GM19395 (cell line): ENCODE measurements around the gene IFNA17.
"Not testable (repeated sequence)": the region's sequence is repeated elsewhere in the genome, so short reads cannot be mapped to it uniquely, and the experiment has no call there.

Experiments used
- ATAC-seq: cut with Tn5 transposase; IDR thresholded peaks from one replicate; pipeline ENCODE4 v1.9.1; 2021; ENCODE audit warnings: mild to moderate bottlenecking, moderate library complexity; ENCODE audit not compliant: unreplicated experiment

The IFNA17 gene

DNA sequence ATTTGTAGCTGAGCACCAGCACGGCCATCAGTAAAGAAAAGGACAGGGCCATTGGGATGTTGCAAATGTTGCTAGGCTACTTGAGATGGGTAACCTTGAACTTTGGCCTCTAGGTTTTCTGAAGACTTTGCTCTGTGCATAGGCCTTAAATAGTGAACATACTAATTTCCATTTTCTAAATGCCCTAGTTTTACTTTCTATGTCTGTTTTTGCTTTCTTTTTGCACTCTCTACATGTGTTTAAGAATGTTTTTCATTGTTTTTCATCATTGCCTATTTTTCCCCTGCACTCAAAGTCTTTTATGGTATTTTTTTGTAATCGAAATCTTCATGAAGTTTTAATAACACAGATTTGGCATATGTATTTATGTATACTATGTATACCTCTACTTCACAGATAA, at the start of gene IFNA17:
TSS of gene IFNA17 (minus strand) at position 101 of the 400 bp plus-strand sequence. CDS start at position 52, 49 bp downstream.
- no peak for ATAC-seq

DNA sequence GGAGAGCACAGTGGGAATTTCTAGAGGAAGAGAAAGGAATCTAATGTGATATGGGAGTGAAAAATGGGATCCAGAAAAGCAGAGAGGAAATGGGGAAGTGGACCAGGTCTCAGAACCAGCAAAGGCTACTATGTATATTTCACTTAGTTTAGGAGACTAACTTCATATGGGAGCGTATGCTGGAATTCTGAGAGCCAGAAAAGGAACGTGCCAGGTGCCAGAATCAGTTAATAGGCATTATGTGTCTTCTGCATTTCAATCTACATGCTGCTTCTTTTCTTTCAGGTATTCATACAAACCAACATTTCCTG, 40.3 kb upstream of the IFNA17 start:
- peak; percentile 12 for ATAC-seq

DNA sequence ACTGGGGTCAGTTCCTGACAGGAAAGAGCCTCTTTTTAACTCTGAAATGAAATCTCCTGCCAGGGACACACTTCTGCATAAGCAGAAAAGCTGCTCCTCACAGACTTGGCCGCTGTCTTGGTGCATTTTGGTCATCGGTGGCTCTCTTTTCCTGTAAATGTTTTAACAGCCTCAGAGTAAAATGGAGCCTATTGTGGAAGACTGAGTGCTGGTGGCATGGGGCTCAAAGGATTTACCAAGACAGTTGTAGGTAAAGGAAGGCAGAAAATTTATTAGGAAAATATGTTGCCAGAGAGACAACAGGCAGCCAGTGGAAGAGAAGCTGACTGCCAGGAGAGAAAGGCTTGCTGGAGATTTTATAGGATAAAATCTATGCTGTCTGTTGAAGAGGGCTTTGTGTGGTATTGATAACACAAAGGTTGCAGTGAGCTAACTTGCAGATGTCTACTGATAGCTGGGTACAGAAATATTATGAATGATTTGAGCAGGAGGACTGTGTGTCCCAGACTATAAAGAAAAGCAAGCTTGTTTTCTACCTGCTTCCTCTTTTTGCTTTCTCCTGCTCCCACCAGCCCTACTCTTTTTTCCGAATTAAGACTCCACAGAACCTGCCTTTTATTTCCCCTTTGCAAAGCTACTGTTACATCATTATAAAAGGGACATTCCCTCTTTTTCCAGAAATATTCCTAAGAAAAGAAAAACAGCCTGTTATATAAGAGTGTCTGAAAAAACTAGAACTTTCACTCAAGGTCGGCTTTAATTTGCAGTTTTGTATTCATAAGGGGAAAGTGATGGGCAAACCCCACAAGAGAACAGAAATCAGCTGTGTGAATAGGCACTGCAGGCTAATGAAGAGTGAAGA, 39.7 kb upstream of the IFNA17 start:
- ATAC-seq: peak; percentile 75

- peak; percentile 42 for ATAC-seq
These were observed 38.9 kb upstream of the IFNA17 start for GRCh38 chr9:21266733-21267484.

DNA sequence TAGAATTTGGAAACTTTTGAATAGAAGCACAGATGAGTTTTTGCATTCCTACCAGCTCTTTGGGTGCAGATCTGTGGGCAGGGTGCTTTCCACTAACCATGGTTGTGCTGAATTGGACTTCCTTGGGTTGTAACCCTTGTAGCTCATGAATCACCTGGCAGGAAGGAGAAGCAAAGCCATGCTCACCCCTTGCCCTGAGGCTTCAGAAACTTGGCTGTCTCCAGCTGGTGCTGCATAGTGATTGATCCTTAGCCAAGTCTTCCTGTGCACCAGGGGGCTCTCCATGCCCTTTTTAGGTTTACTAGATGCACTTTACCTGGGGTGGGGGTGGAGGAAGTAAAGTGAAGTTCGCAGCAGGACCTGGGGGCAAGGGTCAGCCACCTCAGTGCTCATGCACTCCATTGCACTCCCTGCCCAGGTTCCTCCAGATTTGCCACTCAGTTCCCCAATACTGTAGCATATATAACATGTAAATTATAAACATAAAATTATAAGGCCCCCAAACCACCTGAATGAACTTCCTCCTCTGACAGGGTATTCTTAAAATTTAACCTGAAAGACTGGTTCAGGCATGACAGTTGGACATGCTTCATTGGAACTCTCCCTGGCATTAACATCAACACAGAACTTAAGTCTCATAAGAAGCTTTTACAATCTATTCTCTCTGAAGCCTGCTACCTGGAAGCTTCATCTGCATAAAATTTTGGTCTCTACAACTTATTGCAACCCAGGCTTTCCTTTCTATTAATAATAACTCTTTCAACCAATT, 37.6 kb upstream of the IFNA17 start:
- ATAC-seq: no peak

DNA sequence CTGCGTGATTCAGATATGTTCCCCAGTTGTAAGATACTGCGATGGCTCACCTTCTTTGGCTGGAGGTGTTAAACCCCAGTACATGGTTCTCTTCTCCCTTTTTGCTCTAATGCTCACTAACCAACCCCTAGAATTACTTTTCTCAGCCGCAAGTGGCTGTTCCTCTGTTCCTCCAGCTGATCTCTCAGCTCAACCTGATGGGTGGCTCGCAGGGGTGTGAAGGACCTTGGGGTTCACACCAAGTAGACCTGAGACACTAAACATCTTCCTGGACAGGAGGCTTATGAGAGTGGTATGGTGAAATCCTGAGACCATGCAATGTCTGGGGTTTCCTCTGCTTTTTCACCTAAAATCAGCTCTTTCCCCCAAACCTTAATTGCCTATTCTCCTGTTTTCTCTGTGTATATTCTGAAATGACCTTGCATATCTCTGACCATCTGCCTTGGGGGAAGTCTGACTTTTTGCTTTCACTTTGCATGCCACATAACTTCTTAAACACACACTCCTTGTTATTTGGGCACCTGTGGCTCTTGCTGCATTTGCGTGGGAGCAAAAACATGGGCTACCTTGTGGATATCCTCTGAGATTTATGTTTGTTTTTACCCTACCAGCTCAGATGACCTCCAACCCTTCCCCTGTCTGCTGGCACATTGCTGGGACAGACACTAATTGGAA, 27.7 kb upstream of the IFNA17 start:
- no peak for ATAC-seq

GRCh38 chr9:21252721-21253547, 24.9 kb upstream of the IFNA17 start:
- ATAC-seq: peak; percentile 90

DNA sequence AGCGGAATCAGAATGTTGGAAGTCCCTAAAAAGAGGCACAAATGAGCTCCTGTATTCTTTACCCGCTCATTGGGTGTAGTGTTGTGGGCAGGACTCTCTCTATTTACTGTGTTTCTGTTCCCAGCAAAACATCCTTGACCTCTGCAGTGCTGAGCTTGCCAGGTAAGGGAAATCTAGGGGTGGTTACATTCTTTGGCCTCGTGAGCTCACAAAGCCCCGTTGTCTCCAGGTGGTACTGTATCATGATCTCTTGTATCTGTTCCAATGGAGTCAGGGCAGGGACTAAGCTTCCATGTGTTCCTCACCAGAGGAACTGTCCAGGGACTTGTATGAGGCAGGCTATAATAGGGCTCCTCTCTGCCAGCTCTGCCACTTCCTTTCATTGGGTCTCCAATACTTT, 23.6 kb upstream of the IFNA17 start:
- no peak for ATAC-seq

DNA sequence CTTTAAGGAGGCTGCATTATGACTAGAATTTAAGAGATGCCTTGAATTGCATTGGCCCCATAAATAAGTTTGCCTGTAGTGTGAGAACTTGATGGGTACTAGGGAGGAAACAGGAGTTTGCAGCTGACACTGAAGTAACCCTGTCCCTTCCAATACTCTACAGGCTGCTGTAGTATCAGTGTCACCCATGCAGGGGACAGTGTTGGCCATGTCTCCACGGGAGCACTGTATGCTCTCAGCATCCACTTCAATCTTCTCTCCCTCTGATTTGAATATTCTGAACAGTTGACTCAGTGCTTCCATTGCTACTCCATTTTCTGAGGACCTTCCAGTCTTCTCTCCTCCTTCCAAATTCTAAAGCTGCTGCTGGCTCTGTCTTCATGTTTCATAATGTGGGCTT, 23.2 kb upstream of the IFNA17 start:
- no peak for ATAC-seq

DNA sequence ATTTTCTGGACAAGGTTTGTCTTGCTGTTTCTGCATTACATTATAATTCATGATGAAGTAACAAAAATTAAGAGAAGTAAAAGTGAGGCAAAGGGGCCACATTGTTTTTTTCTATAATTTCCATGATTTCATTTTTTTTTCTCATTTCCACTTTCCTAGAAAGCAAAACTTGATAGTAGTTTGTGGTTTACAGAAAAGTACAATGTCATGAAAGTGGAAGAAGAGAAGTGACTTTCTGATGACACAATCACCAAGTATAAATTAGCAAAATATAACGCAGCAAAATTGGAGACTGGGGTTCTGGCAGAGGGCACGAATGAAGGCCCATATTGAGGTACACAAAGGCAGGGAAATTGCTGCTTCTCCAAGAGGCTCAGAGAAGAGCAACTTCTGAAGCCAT, 16.8 kb upstream of the IFNA17 start:
- peak; percentile 74 for ATAC-seq

GRCh38 chr9:21239911-21240310, 11.9 kb upstream of the IFNA17 start, which contains the start of gene IFNA14:
Gene IFNA14 (minus strand): TSS chr9:21240005. CDS start chr9:21239935, 70 bp downstream.
- no peak for ATAC-seq

DNA sequence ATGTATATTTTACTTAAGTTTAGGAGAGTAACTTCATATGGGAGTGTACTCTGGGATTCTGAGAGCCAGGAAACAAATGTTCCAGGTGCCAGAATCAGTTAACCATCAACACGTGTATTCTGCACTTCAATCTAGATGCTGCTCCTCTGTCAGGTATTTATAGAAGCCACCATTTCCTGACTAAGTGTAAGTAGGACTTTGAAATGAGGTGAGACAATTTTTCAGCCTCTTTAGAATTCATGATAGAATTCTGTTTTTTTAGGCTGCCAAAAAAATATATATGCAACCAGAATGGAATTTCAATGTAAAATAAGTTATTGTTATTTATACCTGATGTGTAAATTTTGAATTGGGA, 8.3 kb upstream of the IFNA17 start:
- peak; percentile 36 for ATAC-seq

- ATAC-seq: peak; percentile 85
These were observed 7.7 kb upstream of the IFNA17 start for GRCh38 chr9:21235468-21236359.

DNA sequence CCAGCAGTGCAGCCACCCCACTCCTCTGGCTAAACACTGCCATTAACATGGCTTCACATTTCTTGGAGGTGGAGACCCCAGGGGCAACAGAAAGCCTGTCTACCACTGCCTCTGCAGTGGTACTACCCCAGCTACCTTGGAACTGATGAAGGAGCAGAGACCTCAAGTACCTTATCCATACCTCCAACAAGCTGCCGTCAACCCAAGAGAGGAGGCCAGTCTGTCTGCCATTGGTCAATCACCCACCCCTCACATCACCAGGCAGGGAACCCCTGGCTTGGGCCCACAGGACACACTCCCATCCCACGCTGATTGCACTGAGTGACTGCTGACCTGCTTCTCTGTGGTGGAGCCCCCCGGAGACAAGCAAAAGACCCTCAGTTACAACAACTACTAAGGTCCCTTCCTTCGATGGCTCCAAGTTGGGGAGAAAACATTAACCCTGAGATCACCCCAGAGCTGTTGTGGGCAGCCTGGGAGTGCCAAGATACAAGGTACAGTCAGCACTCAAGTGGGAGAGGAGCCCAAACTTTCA, 6.2 kb upstream of the IFNA17 start:
- ATAC-seq: no peak

DNA sequence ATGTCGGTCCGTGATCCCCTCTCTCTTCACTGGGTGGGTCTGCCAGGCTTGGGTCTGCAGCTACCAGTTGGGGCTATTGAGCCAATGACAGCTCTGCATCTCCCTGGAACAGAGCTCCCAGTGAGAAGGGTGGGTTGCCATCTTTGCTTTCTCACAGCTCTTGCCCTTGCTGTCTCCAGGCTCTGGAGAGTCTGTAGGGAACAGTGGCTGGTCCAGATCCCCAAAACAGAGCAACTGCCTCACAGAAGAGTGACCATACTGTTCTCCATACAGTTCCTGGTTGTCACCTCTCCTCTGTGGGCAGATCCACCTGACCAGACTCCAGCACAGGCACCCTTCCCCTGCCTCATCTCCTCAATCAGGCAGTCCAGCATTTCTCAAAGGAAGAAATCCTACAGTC, 5.2 kb upstream of the IFNA17 start:
- no peak for ATAC-seq

DNA sequence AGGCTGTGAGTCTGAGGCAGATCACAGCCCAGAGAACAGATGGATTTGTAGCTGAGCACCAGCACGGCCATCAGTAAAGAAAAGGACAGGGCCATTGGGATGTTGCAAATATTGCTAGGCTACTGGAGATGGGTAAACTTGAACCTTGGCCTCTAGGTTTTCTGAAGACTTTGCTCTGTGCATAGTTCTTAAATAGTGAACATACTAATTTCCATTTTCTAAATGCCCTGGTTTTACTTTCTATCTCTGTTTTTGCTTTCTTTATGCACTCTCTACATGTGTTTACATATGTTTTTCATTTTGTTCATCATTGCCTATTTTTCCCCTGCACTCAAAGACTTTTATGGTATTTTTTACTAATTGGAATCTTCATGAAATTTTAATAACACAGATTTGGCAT, 10.8 kb downstream of the IFNA17 start, which contains the start of gene IFNA16:
TSS of gene IFNA16 (minus strand) at position 101 of the 400 bp plus-strand sequence. CDS start at position 95, 6 bp downstream.
- ATAC-seq: not testable (repeated sequence)

DNA sequence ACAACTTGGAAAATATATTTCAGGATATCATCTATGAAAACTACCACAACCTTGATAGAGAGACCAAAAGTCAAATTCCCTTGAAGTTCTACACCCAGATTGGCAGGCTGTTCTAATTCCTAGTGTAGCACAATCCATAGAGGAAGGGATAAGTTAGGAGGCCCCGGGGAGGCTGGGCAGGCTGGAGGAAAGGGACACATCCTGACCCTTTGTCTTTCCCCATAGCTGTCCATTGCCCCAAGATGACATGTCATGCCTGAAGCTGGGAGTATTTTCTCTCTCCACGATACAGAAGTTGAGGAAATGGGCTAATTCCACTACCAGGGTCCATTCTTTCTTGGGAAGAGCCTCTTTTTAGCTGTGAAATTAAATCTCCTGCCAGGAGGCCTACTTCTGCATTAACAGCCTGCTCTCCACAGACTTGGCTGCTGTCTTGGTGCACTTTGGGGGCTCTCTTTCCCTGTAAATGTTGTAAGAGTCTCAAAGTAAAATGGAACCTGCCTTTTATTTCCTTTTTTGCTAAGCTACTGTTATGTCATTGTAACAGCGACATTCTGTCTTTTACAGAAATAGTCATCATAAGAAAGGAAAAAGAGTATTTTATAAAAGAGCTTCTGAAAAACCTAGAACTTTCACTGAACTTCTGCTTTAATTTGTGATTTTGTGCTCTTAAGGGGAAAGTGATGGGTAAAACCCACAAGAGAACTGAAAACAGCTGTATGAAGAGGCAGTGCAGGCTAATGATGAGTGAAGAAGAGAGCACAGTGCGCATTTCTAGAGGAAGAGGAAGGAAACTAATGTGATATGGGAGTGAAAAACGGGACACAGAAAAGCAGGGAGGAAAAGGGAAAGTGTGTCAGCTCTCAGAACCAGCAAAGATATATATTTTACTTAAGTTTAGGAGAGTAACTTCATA, 14.4 kb downstream of the IFNA17 start:
- peak; percentile 87 for ATAC-seq

DNA sequence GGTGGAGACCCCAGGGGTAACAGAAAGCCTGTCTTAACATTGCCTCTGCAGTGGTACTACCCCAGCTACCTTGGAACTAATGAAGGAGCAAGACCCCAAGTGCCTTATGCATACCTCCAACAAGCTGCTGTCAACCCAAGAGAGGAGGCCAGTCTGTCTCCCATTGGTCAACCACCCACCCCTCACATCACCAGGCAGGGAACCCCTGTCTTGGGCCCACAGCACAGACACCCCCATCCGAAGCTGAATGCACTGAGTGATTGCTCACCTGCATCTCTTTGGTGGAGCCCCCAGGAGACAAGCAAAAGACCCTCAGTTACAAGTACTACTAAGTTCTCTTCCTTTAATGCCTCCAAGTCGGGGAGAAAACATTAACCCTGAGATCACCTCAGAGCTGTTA, 15.9 kb downstream of the IFNA17 start:
- not testable (repeated sequence) for ATAC-seq
